Activated CD8-positive, alpha-beta T cell treated with anti-CD3 and anti-CD28 coated beads for 36 hours (primary cell): ENCODE measurements around the gene STK38L. TPM values are rescaled to one million over a fixed set of nuclear protein-coding genes. Genes with fewer than 3 reads are reported as not detected.

Source experiments
- ATAC-seq: fragments of 200-7000 bp; cut with Tn5 transposase; one replicate; pipeline ENCODE4 v1.10.0; 2021; ENCODE audit warnings: mild to moderate bottlenecking, moderate library complexity
- CTCF ChIA-PET: fragments of 350-600 bp; sonication (Branson Sonifier 250); formaldehyde crosslinking; loops from one replicate; lab custom pipeline; 2021; ENCODE audit warnings: antibody characterized with exemption; lab: Charles Lee
- POLR2A ChIA-PET: fragments of 350-600 bp; sonication (Branson Sonifier 250); formaldehyde crosslinking; loops from one replicate; lab custom pipeline; 2021; ENCODE audit warnings: antibody characterized with exemption; lab: Charles Lee
- DNase-seq: peaks from one replicate; pipeline ENCODE4 v3.0.0-alpha.2; 2020
- H3K27ac Mint-ChIP-seq: one replicate; pipeline ENCODE4 v1.8.0; 2021; ENCODE audit warnings: mild to moderate bottlenecking, mixed read lengths
- H3K27me3 Mint-ChIP-seq: one replicate; pipeline ENCODE4 v1.8.0; 2021; ENCODE audit warnings: mixed read lengths
- H3K36me3 Mint-ChIP-seq: one replicate; pipeline ENCODE4 v1.8.0; 2021; ENCODE audit warnings: low read depth, mixed read lengths
- H3K4me1 Mint-ChIP-seq: one replicate; pipeline ENCODE4 v1.8.0; 2021; ENCODE audit warnings: low read depth, mixed read lengths
- H3K4me3 Mint-ChIP-seq: one replicate; pipeline ENCODE4 v1.8.0; 2021; ENCODE audit warnings: mild to moderate bottlenecking, moderate library complexity, mixed read lengths
- H3K9me3 Mint-ChIP-seq: one replicate; pipeline ENCODE4 v1.8.0; 2021; ENCODE audit warnings: mixed read lengths
- intact Hi-C: fragments of 100-400 bp; cut with micrococcal nuclease; formaldehyde crosslinking; loops from one replicate; pipeline ENCODE4 v1.10.0; 2022
- total RNA-seq, 2 experiments: library from RNA; stranded (reverse); gene quantifications; one replicate each; pipeline ENCODE4 v1.2.3, GENCODE V29; 2021
- TF ChIP-seq, protein P1 (sequence below): fragments of 200-600 bp; IDR thresholded peaks from one replicate; pipeline ENCODE4 v1.8.0; 2022; ENCODE audit warnings: antibody characterized with exemption, mild to moderate bottlenecking

Gene STK38L
- total RNA-seq, 2 experiments from 2014 or later: 23.5 to 27.6 TPM

GRCh38 chr12:27351476-27351875 is 107.4 kb downstream of the STK38L start:
- TF ChIP-seq, protein P1, sequence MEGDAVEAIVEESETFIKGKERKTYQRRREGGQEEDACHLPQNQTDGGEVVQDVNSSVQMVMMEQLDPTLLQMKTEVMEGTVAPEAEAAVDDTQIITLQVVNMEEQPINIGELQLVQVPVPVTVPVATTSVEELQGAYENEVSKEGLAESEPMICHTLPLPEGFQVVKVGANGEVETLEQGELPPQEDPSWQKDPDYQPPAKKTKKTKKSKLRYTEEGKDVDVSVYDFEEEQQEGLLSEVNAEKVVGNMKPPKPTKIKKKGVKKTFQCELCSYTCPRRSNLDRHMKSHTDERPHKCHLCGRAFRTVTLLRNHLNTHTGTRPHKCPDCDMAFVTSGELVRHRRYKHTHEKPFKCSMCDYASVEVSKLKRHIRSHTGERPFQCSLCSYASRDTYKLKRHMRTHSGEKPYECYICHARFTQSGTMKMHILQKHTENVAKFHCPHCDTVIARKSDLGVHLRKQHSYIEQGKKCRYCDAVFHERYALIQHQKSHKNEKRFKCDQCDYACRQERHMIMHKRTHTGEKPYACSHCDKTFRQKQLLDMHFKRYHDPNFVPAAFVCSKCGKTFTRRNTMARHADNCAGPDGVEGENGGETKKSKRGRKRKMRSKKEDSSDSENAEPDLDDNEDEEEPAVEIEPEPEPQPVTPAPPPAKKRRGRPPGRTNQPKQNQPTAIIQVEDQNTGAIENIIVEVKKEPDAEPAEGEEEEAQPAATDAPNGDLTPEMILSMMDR: no peak
- no peak overlapping the region for H3K4me3 Mint-ChIP-seq
- ChIA-PET CTCF (no interaction called here), POLR2A (no interaction called here)
- H3K27me3 Mint-ChIP-seq: peaks cover 3% of the 10 kb centered on the region
- no peaks in the 10 kb centered on the region for H3K9me3 Mint-ChIP-seq
- no peak overlapping the region for H3K27ac Mint-ChIP-seq
- DNase-seq (no peak), ATAC-seq (no peak)
- no peaks in the 10 kb centered on the region for H3K4me1 Mint-ChIP-seq
- no peaks in the 10 kb centered on the region for H3K36me3 Mint-ChIP-seq
- intact Hi-C loops: no loop called here

DNA sequence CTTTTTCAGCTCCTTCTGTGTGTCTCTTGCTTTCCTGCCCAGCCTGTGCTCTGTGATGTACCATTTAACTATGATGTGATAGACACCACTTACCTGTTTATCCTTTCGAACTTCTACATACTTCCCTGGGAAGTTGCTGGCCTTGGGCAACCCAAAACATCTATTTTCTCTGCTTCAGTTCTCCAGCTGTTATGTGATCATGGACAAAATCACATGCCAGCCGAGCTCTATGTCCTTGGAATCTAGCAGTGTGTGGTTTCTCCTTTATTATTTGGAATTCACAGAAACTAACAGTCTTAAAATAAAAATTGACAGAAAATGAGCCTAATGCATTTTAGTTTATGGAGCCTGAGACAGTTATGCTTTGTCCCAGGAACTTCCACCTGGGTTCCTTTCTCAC is 111.4 kb downstream of the STK38L start:
- no peak overlapping the region for H3K4me3 Mint-ChIP-seq
- no peaks in the 10 kb centered on the region for H3K36me3 Mint-ChIP-seq
- ATAC-seq: no peak
- H3K27me3 Mint-ChIP-seq: peaks cover 6% of the 10 kb centered on the region
- no peak overlapping the region for H3K27ac Mint-ChIP-seq
- POLR2A ChIA-PET: no interaction called here
- no peaks in the 10 kb centered on the region for H3K4me1 Mint-ChIP-seq
- intact Hi-C loops: no loop called here
- TF ChIP-seq, protein P1: no peak
- no peaks in the 10 kb centered on the region for H3K9me3 Mint-ChIP-seq
- CTCF ChIA-PET: interaction anchor here (1.1 to 1.7 kb wide), 2 partner anchors 30 to 67 kb away, joined by 3 read pairs; no protein-coding TSS in a partner anchor
- DNase-seq: no peak

- CTCF ChIA-PET: interaction anchor here (1.1 to 1.7 kb wide), 2 partner anchors 29 to 67 kb away, joined by 3 read pairs; no protein-coding TSS in a partner anchor
- TF ChIP-seq, protein P1: no peak
- DNase-seq (no peak), ATAC-seq (no peak)
- intact Hi-C loops: no loop called here
- POLR2A ChIA-PET: no interaction called here
- no peaks in the 10 kb centered on the region for H3K36me3 Mint-ChIP-seq
- peaks cover 6% of the 10 kb centered on the region for H3K27me3 Mint-ChIP-seq
- no peak overlapping the region for H3K27ac Mint-ChIP-seq
- no peaks in the 10 kb centered on the region for H3K9me3 Mint-ChIP-seq
- no peak overlapping the region for H3K4me3 Mint-ChIP-seq
- no peaks in the 10 kb centered on the region for H3K4me1 Mint-ChIP-seq
Observed at GRCh38 chr12:27355979-27356378, 111.9 kb downstream of the STK38L start.

DNA sequence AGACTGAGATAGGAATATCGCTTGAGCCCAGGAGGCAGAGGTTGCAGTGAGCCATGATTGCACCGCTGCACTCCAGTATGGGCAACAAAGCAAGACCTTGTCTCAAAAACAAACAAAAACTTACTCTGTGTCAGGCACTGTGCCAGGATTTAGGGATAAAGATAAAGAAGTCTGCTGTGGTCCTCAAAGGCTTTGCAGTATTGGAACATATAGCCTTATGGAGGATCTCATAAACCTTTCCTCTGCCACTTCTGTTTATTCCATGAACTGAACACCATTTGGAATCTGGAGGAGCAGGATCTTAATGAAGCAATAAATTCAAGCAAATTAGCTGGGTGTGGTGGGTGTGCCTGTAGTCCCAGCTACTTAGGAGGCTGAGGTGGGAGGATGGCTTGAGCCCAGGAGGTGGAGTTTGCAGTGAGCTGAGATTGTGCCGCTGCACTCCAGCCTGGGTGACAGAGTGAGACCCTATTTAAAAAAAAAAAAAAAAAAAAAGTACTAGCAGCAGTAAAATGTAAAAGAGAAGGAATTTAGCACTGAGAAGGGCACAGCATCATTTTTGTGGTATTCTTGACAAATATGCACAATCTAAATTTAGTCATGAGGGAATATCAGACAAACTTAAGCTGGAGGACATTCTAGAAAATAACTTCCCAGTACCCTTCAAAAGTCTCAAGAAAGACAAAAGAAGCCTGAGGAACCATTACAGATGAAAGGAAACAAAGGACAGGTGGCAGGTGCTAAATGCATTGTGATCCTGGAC is 115.7 kb downstream of the STK38L start:
- H3K36me3 Mint-ChIP-seq: no peaks in the 10 kb centered on the region
- POLR2A ChIA-PET: no interaction called here
- no peak for ATAC-seq
- H3K27ac Mint-ChIP-seq: no peak overlapping the region
- H3K4me1 Mint-ChIP-seq: no peaks in the 10 kb centered on the region
- intact Hi-C loops: no loop called here
- H3K9me3 Mint-ChIP-seq: no peaks in the 10 kb centered on the region
- peaks cover 13% of the 10 kb centered on the region for H3K27me3 Mint-ChIP-seq
- DNase-seq: no peak
- CTCF ChIA-PET: no interaction called here
- no peak overlapping the region for H3K4me3 Mint-ChIP-seq
- TF ChIP-seq, protein P1: no peak

DNA sequence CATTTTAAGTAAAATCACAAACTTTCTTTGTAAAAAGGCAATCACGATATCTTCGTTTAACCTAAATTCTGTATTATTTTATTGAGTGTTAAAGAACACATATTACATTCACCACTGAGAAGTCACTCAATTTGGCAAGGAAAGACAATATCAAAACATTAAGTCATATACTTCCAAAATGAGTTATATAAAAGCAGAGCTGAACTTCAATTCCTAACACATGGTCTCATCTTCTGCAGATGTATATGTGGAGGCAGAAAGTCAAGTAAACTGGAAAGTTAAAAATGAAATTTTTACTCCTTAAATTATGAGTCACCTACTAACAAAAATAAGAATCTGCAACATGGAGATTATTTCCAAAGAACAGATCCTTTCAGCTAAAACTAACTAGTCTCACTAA is 117.3 kb downstream of the STK38L start:
- H3K9me3 Mint-ChIP-seq: no peaks in the 10 kb centered on the region
- CTCF ChIA-PET: interaction anchor here (1.0 kb wide), 1 partner anchor 23 kb away, joined by 3 read pairs; no protein-coding TSS in a partner anchor
- no peak for ATAC-seq
- TF ChIP-seq, protein P1: no peak
- H3K4me1 Mint-ChIP-seq: no peaks in the 10 kb centered on the region
- H3K27me3 Mint-ChIP-seq: peaks cover 13% of the 10 kb centered on the region
- intact Hi-C loops: no loop called here
- H3K36me3 Mint-ChIP-seq: no peaks in the 10 kb centered on the region
- no peak overlapping the region for H3K27ac Mint-ChIP-seq
- POLR2A ChIA-PET: no interaction called here
- DNase-seq: no peak
- no peak overlapping the region for H3K4me3 Mint-ChIP-seq
